ENCODE data around the gene LAMA4. TPM values are rescaled to one million over a fixed set of nuclear protein-coding genes. Genes with fewer than 3 reads are reported as not detected.

LAMA4 gene
- polyA plus RNA-seq, 2 of the 4 experiments (the other 2 are of a cell fraction): 1.0 to 3.1 TPM

- WGBS (ENCODE audit: missing lambda C conversion rate): 34% methylated on average over 3 of the region's 3 CpGs
- Histone ChIP-seq H3K4me3 (no peak overlapping the region), H3K4me2 (no peak overlapping the region), H3K4me1 (no peaks in the 10 kb centered on the region), H3K27ac (no peak overlapping the region), H3K9me3 (no peaks in the 10 kb centered on the region)
- FAIRE-seq (no peak), ATAC-seq (no peak), DNase-seq (ENCODE audit: low read depth in 1 of 2, low spot score in 1 of 2) (no peak)
- CTCF ChIA-PET: interaction anchor here (0.8 kb wide), 1 partner anchor 9 kb away, joined by 3 read pairs; the partner anchor contains the start of gene CCN6
- POLR2A ChIA-PET: no interaction called here
- no peak for TF ChIP-seq CTCF (IDR thresholded peaks at IDR 0.05)
- no peak for TF ChIP-seq ZNF302 (CRISPR knock-in tag; IDR thresholded peaks at IDR 0.05)
- TF ChIP-seq ELK1 (IDR thresholded peaks at IDR 0.05; ENCODE audit: low read depth, low read length): no peak
- TF ChIP-seq MYC (IDR thresholded peaks at IDR 0.05; ENCODE audit: borderline replicate concordance, low read length): no peak
- no peak for TF ChIP-seq BHLHE40 (IDR thresholded peaks at IDR 0.05; ENCODE audit: low read depth, low read length)
- no peak for TF ChIP-seq TP53 (CRISPR knock-in tag; IDR thresholded peaks at IDR 0.05)
- TF ChIP-seq JUNB (IDR thresholded peaks at IDR 0.05): no peak
- TF ChIP-seq TFCP2L1 (CRISPR knock-in tag; IDR thresholded peaks at IDR 0.05): no peak
- TF ChIP-seq EHMT2 (IDR thresholded peaks at IDR 0.05; ENCODE audit: low read depth): no peak
These were observed 191.4 kb downstream of the LAMA4 start for GRCh38 chr6:112062966-112063365.

GRCh38 chr6:112061605-112062004 lies 192.8 kb downstream of the LAMA4 start:
- CTCF ChIA-PET: no interaction called here
- ATAC-seq: no peak
- no peak for FAIRE-seq

More at GRCh38 chr6:112061605-112062004, 192.8 kb downstream of the LAMA4 start:
- H3K4me1 ChIP-seq: no peaks in the 10 kb centered on the region
- no peak overlapping the region for H3K27ac ChIP-seq
- H3K9me3 ChIP-seq: no peaks in the 10 kb centered on the region
- POLR2A ChIA-PET: no interaction called here
- no peak for DNase-seq (ENCODE audit: low read depth in 1 of 2, low spot score in 1 of 2)
- TF ChIP-seq HEYL (CRISPR knock-in tag; IDR thresholded peaks at IDR 0.05) (no peak), ZFP36 (IDR thresholded peaks at IDR 0.05; ENCODE audit: borderline replicate concordance, partially characterized antibody) (no peak)
- TF ChIP-seq, protein P1, sequence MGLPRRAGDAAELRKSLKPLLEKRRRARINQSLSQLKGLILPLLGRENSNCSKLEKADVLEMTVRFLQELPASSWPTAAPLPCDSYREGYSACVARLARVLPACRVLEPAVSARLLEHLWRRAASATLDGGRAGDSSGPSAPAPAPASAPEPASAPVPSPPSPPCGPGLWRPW (IDR thresholded peaks at IDR 0.05): no peak
- 55% methylated on average over 4 of the region's 4 CpGs for WGBS (ENCODE audit: missing lambda C conversion rate)
- no peak overlapping the region for H3K4me2 ChIP-seq
- no peak overlapping the region for H3K4me3 ChIP-seq

Small RNA genes lying within 50 kb of the gene (small RNA-seq; reads per million reads assigned to genes)
- 0 to 3.3 (median 0.02) reads per million in 6 experiments for gene RNU6-1226P

Other genes with a start within 250 kb of the LAMA4 start
- gene CCN6, start 200.5 kb downstream of the LAMA4 start, polyA plus RNA-seq (2011; rRNA removed): not detected in 2 replicates
- not detected in 3 replicates for gene CCN6, start 200.5 kb downstream of the LAMA4 start, polyA plus RNA-seq (2017; fragmentation: RNase III; extraction: RNeasy Plus Mini Kit Qiagen cat#74134 plus additional on column Dnase treatment)
- 20.3 and 32.5 TPM in 2 replicates for gene TUBE1, start 167.1 kb downstream of the LAMA4 start, polyA plus RNA-seq (2011; rRNA removed)
- gene TUBE1, start 167.1 kb downstream of the LAMA4 start, polyA plus RNA-seq (2017; fragmentation: RNase III; extraction: RNeasy Plus Mini Kit Qiagen cat#74134 plus additional on column Dnase treatment): 6.8 to 9.7 TPM (median 7.2 TPM) in 3 replicates
- 17.3 and 20.2 TPM in 2 replicates for gene FAM229B, start 167.0 kb downstream of the LAMA4 start, polyA plus RNA-seq (2011; rRNA removed)
- 8.7 to 10.4 TPM (median 9.9 TPM) in 3 replicates for gene FAM229B, start 167.0 kb downstream of the LAMA4 start, polyA plus RNA-seq (2017; fragmentation: RNase III; extraction: RNeasy Plus Mini Kit Qiagen cat#74134 plus additional on column Dnase treatment)
- 0.05 TPM in 1 of 2 replicates, not detected in the other for gene RFPL4B, start 92.8 kb upstream of the LAMA4 start, polyA plus RNA-seq (2011; rRNA removed)
- gene RFPL4B, start 92.8 kb upstream of the LAMA4 start, polyA plus RNA-seq (2017; fragmentation: RNase III; extraction: RNeasy Plus Mini Kit Qiagen cat#74134 plus additional on column Dnase treatment): 0.09 TPM in 1 of 3 replicates, not detected in the others

All from A549 (cell line).